Heart left ventricle (tissue), 13 donors: ENCODE results near the gene CNGA3.

Experiments used
- CTCF ChIP-seq, 12 donors: fragments of 200-600 bp; sonication (generic) in 4 of 12; IDR thresholded peaks; one replicate each; pipeline versions ENCODE4 v1.5.0 to v1.8.0; 2018 to 2022; ENCODE audit warnings: antibody characterized with exemption in 12 of 12, mild to moderate bottlenecking in 5 of 12
- POLR2A ChIP-seq, 2 donors: fragments of 450-650 bp; IDR thresholded peaks; one replicate each; pipeline ENCODE4 v1.6.1; 2017; ENCODE audit warnings: antibody characterized with exemption in 2 of 2, mild to moderate bottlenecking in 2 of 2, moderate library complexity in 2 of 2
- donor health status: ischemic (EF 13 %, LVEDD 7.1; RV severe dilation, severe dysfunction).
- donor health status: DM: no; HTN: yes; CAD: no.
- donor health status: DM: no; HTN: no; CAD: no.
- donor health status: ischemic (EF 25% LVEDD 6.9; RV normal size, moderate dysfunction).
- donor health status: ischemic (EF 25% LVEDD 5.7; RV mildly dilated, moderate dysfunction).
- donor health status: ischemic (EF 35%, LVEDD 5.7; RV mildly dilated, moderate dysfunction).
- donor health status: nonischemic (EF 11% LVEDD 7.7; RV severe dilation, severe dysfunction).
- donor health status: DM: yes; HTN: yes; CAD: no.
- donor health status: PGD.
- donor health status: ischemic (EF 29% LVEDD 5.4; RV normal size, mild dysfunction).
- donor health status: nonischemic (EF 23%, LVEDD 6.1; RV moderate dilation, normal function).

DNA sequence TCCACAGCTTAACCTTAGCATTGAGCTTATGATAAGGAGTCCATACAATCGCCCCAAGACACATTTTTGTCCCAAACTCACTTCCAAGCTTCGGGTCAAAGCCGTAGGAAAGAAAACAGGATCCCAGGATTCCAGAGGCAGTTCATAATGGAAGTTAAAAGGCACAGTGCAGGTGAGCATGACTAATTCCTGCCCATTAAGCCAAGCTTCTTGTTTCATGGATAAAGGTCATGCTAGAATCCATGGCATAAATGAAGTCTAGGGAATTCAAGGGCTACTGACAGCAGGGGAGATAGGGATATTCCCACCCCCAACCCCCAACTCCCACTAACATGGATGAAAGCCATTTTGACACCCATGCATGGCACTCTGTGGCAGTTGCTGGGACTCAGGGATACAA lies 88.2 kb downstream of the CNGA3 start:
- TF ChIP-seq POLR2A (IDR thresholded peaks at IDR 0.05), result no peak
- no peak for TF ChIP-seq CTCF (IDR thresholded peaks at IDR 0.05)
